ENCODE results near the gene GATAD2A.
"Not testable (repeated sequence)": the region's sequence is repeated elsewhere in the genome, so short reads cannot be mapped to it uniquely, and the experiment has no call there.

The GATAD2A gene

GRCh38 chr19:19447536-19448237, 42.2 kb downstream of the GATAD2A start:
- DNase-seq, result no peak

DNA sequence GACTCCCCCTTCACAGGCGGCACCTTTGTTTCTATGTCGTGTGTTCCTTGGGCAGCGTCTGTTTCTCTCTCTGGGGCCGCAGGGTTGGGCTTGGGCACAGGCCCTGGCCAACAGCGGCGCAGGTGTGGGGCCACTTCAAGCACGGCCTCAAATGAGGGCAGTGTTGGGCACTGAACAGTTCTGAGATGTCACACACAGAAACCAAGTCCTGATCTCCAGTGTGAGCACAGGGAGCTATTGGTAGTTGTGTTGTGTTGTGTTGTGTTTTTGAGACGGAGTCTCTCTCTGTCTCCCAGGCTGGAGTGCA, 42.7 kb downstream of the GATAD2A start:
- DNase-seq, result no peak

DNA sequence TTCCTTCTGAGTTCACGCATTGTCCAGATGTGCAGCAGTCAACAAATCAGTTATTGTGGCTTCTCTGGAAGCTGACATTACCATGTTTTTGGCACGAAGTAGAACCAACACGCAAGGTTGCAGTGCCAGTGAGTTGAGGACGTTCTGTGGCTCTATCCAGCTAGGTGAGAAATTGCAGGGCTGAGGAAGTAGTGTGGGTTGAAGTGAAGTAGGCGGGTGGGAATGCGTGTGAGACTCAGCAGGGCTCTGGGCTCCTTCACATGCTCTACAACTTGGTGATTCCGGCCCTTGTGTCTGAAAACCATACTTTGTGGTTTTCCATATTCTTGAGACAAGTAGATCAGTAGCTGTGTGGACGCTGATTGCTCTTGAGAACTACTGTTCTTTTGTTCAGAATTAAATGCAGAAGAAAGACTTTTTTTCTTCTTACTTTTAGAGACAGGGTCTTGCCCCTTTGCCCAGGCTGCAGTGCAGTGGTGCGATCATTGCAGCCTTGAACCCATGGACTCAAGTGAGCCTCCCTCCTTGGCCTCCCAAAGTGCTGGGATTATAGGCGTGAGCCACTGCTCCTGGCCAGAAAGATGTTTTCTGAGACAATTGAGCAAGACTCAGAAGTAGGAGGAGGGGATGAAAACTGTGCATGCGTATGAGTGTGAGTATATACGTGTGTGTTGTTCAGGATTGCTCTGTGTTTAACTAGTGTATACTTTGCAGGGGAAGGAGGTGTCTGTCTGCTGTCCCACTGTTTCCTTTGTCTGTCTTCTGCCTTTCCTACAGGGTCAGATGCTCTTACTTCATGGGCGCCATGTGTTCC, 46.2 kb downstream of the GATAD2A start:
- DNase-seq, result peak; percentile 29

- DNase-seq, result no peak
Measured at GRCh38 chr19:19452243-19453124, 47.0 kb downstream of the GATAD2A start.

- DNase-seq, result no peak
Measured at GRCh38 chr19:19453125-19453454, 47.6 kb downstream of the GATAD2A start.

GRCh38 chr19:19455166-19455919, 49.9 kb downstream of the GATAD2A start:
- DNase-seq, result not testable (repeated sequence)

- no peak for DNase-seq
Measured at GRCh38 chr19:19457671-19458070, 52.2 kb downstream of the GATAD2A start.

DNA sequence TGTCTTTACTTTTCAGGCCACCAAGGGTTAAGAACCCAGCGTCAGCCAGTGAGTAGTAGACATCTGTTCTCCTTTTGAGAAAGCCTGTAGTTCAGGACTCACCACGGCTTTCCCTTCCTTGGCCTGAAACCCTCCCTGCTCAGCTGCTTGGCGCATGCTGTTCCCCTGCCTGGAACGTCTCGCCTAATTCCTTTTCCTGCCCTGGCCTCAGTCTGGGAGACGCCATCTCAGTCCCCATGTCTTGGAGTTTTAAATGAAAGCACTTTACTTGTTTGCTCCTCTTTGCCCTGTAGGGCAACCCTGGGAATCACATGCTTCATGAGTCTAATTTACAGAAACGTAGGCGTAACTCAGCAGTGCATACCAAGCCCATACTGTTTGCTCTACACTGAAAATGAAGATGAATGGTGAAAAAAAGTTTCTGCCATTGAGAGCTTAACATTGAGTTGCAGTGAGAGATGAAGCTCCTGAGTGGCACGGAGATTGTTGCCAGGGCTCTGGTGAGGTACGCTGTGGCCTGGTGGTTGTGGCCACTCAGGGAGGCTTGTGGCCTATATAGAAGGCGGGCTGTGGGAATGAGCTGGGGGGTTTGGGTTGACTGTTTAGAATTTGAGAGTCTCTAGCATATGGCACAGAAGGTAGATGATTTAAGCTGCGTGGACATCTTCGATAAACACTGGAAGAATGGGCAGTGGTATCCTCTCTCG, 52.8 kb downstream of the GATAD2A start:
- DNase-seq, result no peak

- DNase-seq, result no peak
Measured at GRCh38 chr19:19459073-19459472, 53.6 kb downstream of the GATAD2A start.

DNA sequence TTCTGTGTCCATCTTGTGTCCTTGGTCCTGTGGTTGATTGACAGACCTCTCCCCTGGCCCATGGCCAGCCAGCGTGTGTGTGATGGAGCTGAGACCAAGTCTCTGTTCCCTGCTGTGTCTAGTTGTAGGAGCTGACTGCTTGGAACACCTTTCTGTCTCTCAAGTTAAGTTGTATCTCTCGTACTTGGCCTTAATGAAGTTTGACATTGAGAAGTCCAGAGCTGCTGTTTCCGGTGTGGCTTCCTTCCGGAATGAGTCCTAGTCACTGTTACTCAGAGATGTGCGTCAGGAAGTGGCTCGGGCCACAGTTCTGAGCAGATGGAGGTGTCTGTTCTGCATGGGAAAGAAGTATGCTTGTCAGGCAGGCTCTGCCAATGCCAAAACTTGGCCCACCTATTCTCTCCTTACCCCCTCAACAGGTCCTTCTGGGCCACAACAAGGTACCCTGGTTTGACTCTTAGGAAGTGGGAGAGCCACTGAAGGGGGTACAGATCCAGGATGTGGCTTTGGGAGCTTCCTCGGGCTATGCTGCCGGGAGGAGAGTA, 54.3 kb downstream of the GATAD2A start:
- DNase-seq, result peak; percentile 77

GRCh38 chr19:19460258-19460731, 54.8 kb downstream of the GATAD2A start:
- peak; percentile 29 for DNase-seq

- peak; percentile 62 for DNase-seq
Measured at GRCh38 chr19:19460761-19461265, 55.3 kb downstream of the GATAD2A start.

DNA sequence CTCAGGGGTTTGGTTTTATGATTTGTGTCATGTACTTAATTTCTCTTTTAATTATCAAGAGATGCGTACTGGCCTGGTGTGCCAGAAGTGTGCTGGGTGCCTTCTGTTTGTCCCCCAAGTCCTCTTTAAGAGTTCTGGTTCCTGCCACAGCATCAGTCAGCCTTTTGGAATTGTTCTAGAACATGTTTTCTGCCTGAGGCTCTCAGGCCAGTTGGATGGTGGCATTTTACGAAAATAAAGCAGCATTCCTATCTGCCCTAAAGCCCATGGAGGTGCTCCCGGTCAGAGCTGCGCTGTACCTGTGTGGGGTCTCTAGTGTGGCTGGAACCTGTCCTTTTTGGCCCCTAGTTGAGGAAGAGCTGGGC, 55.8 kb downstream of the GATAD2A start:
- DNase-seq, result no peak

- DNase-seq, result peak; percentile 50
Measured at GRCh38 chr19:19461671-19462622, 56.5 kb downstream of the GATAD2A start.

- DNase-seq, result peak; percentile 20
Measured at GRCh38 chr19:19463348-19464117, 58.1 kb downstream of the GATAD2A start.

DNA sequence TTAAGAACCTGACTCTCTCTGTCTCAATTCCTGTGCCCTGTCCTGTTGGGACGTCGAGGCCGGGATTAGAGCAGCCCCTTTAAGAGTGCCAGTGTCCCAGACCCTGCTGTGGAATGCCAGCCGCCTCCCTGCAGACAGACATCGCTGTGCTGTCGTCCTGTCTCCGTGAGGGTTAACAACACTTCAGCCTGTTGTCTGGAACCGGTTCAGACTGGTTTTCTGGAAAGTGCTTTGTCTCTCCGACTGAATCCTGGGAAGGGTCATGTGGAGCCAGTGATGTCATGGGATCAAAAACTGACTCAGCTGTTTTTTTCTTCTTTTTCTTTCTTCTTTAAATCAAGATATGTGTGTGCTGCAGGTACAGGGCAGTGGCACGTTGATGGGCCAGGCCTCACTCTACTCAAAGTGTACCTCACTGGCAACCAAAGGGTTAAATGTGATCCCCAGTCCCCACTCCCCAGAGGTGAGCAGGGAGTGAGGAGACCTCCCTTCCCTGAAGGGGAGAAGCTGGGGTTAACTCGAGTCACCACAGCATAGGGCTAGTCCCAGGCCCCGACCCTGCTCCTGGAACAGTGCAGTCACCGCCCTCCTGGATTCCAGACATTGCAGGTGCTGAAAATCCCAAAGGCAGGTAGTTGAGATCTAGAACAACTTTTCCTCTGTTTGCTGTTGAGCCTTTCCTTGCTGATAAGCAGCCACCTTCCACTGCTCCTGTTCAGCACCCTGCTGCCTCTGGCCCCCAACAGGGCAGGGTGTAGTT, 59.0 kb downstream of the GATAD2A start:
- DNase-seq, result no peak

DNA sequence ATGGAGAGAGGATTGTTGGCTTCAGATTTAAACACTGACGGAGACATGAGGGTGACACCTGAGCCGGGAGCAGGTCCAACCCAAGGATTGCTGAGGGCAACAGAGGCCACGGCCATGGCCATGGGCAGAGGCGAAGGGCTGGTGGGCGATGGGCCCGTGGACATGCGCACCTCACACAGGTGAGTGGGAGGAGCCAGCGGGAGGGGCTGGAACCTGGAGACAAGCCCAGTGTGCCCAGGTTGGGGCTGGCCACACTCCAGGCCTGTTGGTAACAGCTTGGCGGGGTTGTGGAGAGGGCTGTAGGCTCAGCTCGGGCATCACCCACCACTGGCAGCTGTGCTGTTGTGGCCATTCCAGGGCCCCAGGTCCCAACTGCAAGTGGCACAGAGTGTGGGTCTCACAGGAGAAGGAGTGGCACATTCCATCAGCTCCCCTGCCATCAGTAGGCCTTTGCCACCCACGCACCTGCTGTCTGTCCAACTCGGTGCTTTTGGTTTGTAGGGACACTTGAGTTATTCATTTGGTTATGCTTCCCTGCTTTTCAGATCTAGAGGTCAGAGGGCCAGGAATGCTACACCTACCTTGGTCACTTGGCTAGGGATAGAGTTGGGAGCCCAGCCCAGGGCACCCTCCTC, 60.1 kb downstream of the GATAD2A start:
- DNase-seq, result no peak

GRCh38 chr19:19466201-19466600, 60.7 kb downstream of the GATAD2A start:
- no peak for DNase-seq

Measured in CD4-positive, alpha-beta T cell treated with Interleukin-15 for 1 hour (primary cell).